OCI-LY3 (cell line): ENCODE measurements around the gene IGFLR1.

Experiments used
- H2AFZ ChIP-seq: fragments of 200-600, 300-600 bp; shearing (Covaris generic); 2 replicates; pipeline ENCODE4 v1.6.0; 2014; ENCODE audit warnings: antibody characterized with exemption, low read depth, low read length
- H3K27ac ChIP-seq: fragments of 200-600, 300-600 bp; sonication (generic); 2 replicates; pipeline ENCODE4 v1.5.1; 2014; ENCODE audit warnings: mild to moderate bottlenecking, low read length, moderate library complexity, mixed read lengths
- H3K27me3 ChIP-seq: fragments of 200-600, 300-600 bp; sonication (generic); 2 replicates; pipeline ENCODE4 v1.6.1; 2014; ENCODE audit warnings: low read depth, low read length, mixed read lengths
- H3K36me3 ChIP-seq: fragments of 200-600, 300-600 bp; sonication (generic); replicated peaks from 2 replicates; pipeline ENCODE3; 2014; ENCODE audit warnings: low read depth, low read length, mixed read lengths
- H3K4me1 ChIP-seq: fragments of 300-600, 200-600 bp; sonication (generic); 2 replicates; pipeline ENCODE4 v1.6.1; 2014; ENCODE audit warnings: low read length, mixed read lengths
- H3K4me2 ChIP-seq: fragments of 200-600, 300-600 bp; sonication (generic); 2 replicates; pipeline ENCODE4 v1.6.1; 2014; ENCODE audit warnings: low read length, mixed read lengths
- H3K4me3 ChIP-seq: fragments of 300-600, 200-600 bp; sonication (generic); 2 replicates; pipeline ENCODE4 v1.5.1; 2014; ENCODE audit warnings: antibody characterized with exemption, mild to moderate bottlenecking, low read length, moderate library complexity
- H3K79me2 ChIP-seq: fragments of 300-600, 200-600 bp; shearing (Covaris generic); 2 replicates; pipeline ENCODE4 v1.6.1; 2014; ENCODE audit warnings: mild to moderate bottlenecking, low read length, mixed read lengths
- H3K9ac ChIP-seq: fragments of 300-600, 200-600 bp; shearing (Covaris generic); 2 replicates; pipeline ENCODE4 v1.6.0; 2014; ENCODE audit warnings: mild to moderate bottlenecking, low read length, moderate library complexity
- H3K9me3 ChIP-seq: fragments of 200-600, 300-600 bp; shearing (Covaris generic); 2 replicates; pipeline ENCODE4 v1.6.1; 2014; ENCODE audit warnings: low read length, mixed read lengths; ENCODE audit not compliant: insufficient read depth
- H4K20me1 ChIP-seq: fragments of 200-600, 300-600 bp; sonication (generic); 2 replicates; pipeline ENCODE4 v1.6.1; 2016; ENCODE audit warnings: low read length, mixed read lengths; ENCODE audit not compliant: insufficient read depth
- CTCF ChIP-seq: fragments of 200-600, 300-600 bp; sonication (generic); IDR thresholded peaks from 2 replicates; pipeline ENCODE4 v1.5.1; 2014; ENCODE audit warnings: antibody characterized with exemption, low read length, low read depth
- EZH2phosphoT487 ChIP-seq: fragments of 200-600 bp; shearing (Covaris generic); IDR thresholded peaks from 2 replicates; pipeline ENCODE4 v1.6.1; 2018; ENCODE audit warnings: antibody characterized with exemption, mixed run types, low read depth

The IGFLR1 gene

GRCh38 chr19:35689836-35690235, 52.4 kb downstream of the IGFLR1 start:
- TF ChIP-seq EZH2phosphoT487 (no peak), CTCF (no peak)
- no peak overlapping the region for H3K9ac ChIP-seq
- no peak overlapping the region for H3K27ac ChIP-seq
- no peaks in the 10 kb centered on the region for H4K20me1 ChIP-seq
- H3K4me1 ChIP-seq: peaks cover 10% of the 10 kb centered on the region
- no peaks in the 10 kb centered on the region for H3K27me3 ChIP-seq
- H3K4me2 ChIP-seq: no peak overlapping the region
- no peaks in the 10 kb centered on the region for H3K79me2 ChIP-seq
- H3K36me3 ChIP-seq: no peaks in the 10 kb centered on the region
- H2AFZ ChIP-seq: no peak overlapping the region
- no peak overlapping the region for H3K4me3 ChIP-seq
- H3K9me3 ChIP-seq: no peaks in the 10 kb centered on the region
